OCI-LY1 (cell line): ENCODE data around the gene CENPX.

Experiments
- CTCF ChIP-seq: fragments of 200-600 bp; sonication (generic), shearing (Covaris generic); IDR thresholded peaks from 2 replicates; pipeline ENCODE4 v1.5.1; 2017; ENCODE audit warnings: mild to moderate bottlenecking, antibody characterized with exemption, low read length, moderate library complexity, mixed read lengths
- EZH2 ChIP-seq: fragments of 200-600 bp; sonication (generic), shearing (Covaris generic); IDR thresholded peaks from 2 replicates; pipeline ENCODE4 v1.8.0; 2017; ENCODE audit warnings: borderline replicate concordance, mixed run types, mild to moderate bottlenecking, antibody characterized with exemption, low read length, moderate library complexity, mixed read lengths

DNA sequence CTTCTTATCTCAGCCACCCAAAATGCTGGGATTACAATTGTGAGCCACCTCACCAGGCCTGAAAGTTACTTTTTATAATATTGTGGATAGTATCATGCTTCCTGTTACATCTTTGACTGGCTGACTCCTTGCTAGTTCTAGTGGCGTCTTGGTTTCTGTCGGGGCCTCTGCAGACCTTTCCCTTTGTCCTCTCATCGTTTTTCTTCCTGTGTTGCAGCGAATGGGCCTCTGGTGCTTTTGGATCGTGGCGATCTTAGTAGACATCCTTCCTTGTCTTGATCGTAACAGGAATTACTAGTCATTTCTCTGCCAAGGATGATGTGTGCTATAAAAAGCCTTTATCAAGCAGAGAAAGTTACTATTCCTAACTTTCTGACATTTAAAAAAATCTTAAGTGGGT is 24.5 kb downstream of the CENPX start:
- TF ChIP-seq CTCF (no peak), EZH2 (no peak)
